Stimulated activated naive B cell treated with anti-CD40 and anti-IgM and Interleukin-4, amounts not matched to agents 10 μg/mL and 1 μg/mL and 100 μg/mL, for 72 hours (primary cell): ENCODE results near the gene PLXNA2.
A peak's percentile ranks its signal among the peaks of the same experiment; 100 is the strongest.

Experiments used
- ATAC-seq, 2 donors: fragments of 150-1000 bp; cut with Tn5 transposase; replicated peaks; 2 replicates each; pipeline ENCODE4 v1.10.0; 2021; ENCODE audit warnings: moderate library complexity in 1 of 2
- DNase-seq: peaks from one replicate; pipeline ENCODE4 v3.0.0; 2021
- H3K27ac Mint-ChIP-seq: one replicate; pipeline ENCODE4 v1.8.0; 2022; ENCODE audit warnings: mild to moderate bottlenecking, mixed read lengths
- H3K27me3 Mint-ChIP-seq, 2 donors: one replicate each; pipeline ENCODE4 v1.8.0; 2022; ENCODE audit warnings: mixed read lengths in 2 of 2
- H3K36me3 Mint-ChIP-seq, 2 donors: one replicate each; pipeline ENCODE4 v1.8.0; 2022; ENCODE audit warnings: mixed read lengths in 2 of 2, mild to moderate bottlenecking in 1 of 2
- H3K4me1 Mint-ChIP-seq, 2 donors: one replicate each; pipeline ENCODE4 v1.8.0; 2022; ENCODE audit warnings: mixed read lengths in 2 of 2, mild to moderate bottlenecking in 1 of 2
- H3K4me3 Mint-ChIP-seq, 2 donors: one replicate each; pipeline ENCODE4 v1.8.0; 2022; ENCODE audit warnings: mild to moderate bottlenecking in 2 of 2, mixed read lengths in 2 of 2, moderate library complexity in 1 of 2
- H3K9me3 Mint-ChIP-seq, 2 donors: one replicate each; pipeline ENCODE4 v1.8.0; 2022; ENCODE audit warnings: mixed read lengths in 2 of 2, mild to moderate bottlenecking in 1 of 2

Gene PLXNA2

GRCh38 chr1:208239473-208240381, 4.5 kb downstream of the PLXNA2 start:
- no peak overlapping the region for H3K27ac Mint-ChIP-seq
- H3K4me3 Mint-ChIP-seq = no peak overlapping the region
- H3K9me3 Mint-ChIP-seq = no peaks in the 10 kb centered on the region
- peaks cover 9 to 34% of the 10 kb centered on the region in 2 donors for H3K4me1 Mint-ChIP-seq
- peaks cover 25% of the 10 kb centered on the region in 2 donors for H3K27me3 Mint-ChIP-seq
- ATAC-seq (no peak), DNase-seq (no peak)
- H3K36me3 Mint-ChIP-seq = no peaks in the 10 kb centered on the region

GRCh38 chr1:208238710-208239472, 5.3 kb downstream of the PLXNA2 start:
- DNase-seq (peak; percentile 15), ATAC-seq (peak; percentile 43 to 62)
- Mint-ChIP-seq H3K27ac (no peak overlapping the region), H3K36me3 (no peaks in the 10 kb centered on the region), H3K4me3 (no peak overlapping the region), H3K4me1 (peaks cover 6 to 26% of the 10 kb centered on the region in 2 donors), H3K27me3 (peaks cover 25% of the 10 kb centered on the region in 2 donors), H3K9me3 (no peaks in the 10 kb centered on the region)

GRCh38 chr1:208237241-208237640, 6.9 kb downstream of the PLXNA2 start:
- no peak for DNase-seq
- Mint-ChIP-seq H3K9me3 (no peaks in the 10 kb centered on the region), H3K27ac (no peak overlapping the region), H3K27me3 (peaks cover 14 to 17% of the 10 kb centered on the region in 2 donors), H3K36me3 (no peaks in the 10 kb centered on the region), H3K4me3 (no peak overlapping the region), H3K4me1 (peaks cover 4 to 29% of the 10 kb centered on the region in 2 donors)
- no peak for ATAC-seq

GRCh38 chr1:208235982-208236761, 8.0 kb downstream of the PLXNA2 start:
- Mint-ChIP-seq H3K27me3 (peaks cover 5 to 11% of the 10 kb centered on the region in 2 donors), H3K27ac (no peak overlapping the region), H3K4me1 (peaks cover 4 to 29% of the 10 kb centered on the region in 2 donors), H3K9me3 (no peaks in the 10 kb centered on the region), H3K36me3 (no peaks in the 10 kb centered on the region), H3K4me3 (peak overlapping the region in 1 of 2 donors; percentile 55)
- DNase-seq (no peak), ATAC-seq (peak; percentile 22 to 68)

- H3K27ac Mint-ChIP-seq = no peak overlapping the region
- no peaks in the 10 kb centered on the region for H3K36me3 Mint-ChIP-seq
- peaks cover 5 to 16% of the 10 kb centered on the region in 2 donors for H3K27me3 Mint-ChIP-seq
- H3K4me1 Mint-ChIP-seq = peaks cover 4 to 29% of the 10 kb centered on the region in 2 donors
- H3K4me3 Mint-ChIP-seq = no peak overlapping the region
- no peaks in the 10 kb centered on the region for H3K9me3 Mint-ChIP-seq
- DNase-seq = no peak
- ATAC-seq = no peak
Observed at GRCh38 chr1:208235356-208235981, 8.7 kb downstream of the PLXNA2 start.

- H3K4me3 Mint-ChIP-seq = no peak overlapping the region
- no peaks in the 10 kb centered on the region for H3K36me3 Mint-ChIP-seq
- H3K9me3 Mint-ChIP-seq = no peaks in the 10 kb centered on the region
- peaks cover 4 to 29% of the 10 kb centered on the region in 2 donors for H3K4me1 Mint-ChIP-seq
- H3K27ac Mint-ChIP-seq = no peak overlapping the region
- H3K27me3 Mint-ChIP-seq = peaks cover 5 to 16% of the 10 kb centered on the region in 2 donors
- DNase-seq = no peak
- ATAC-seq = peak; percentile 50 to 66
Observed at GRCh38 chr1:208234721-208235120, 9.5 kb downstream of the PLXNA2 start.

- H3K36me3 Mint-ChIP-seq = no peaks in the 10 kb centered on the region
- H3K27ac Mint-ChIP-seq = no peak overlapping the region
- no peak for DNase-seq
- H3K9me3 Mint-ChIP-seq = no peaks in the 10 kb centered on the region
- ATAC-seq = no peak
- H3K27me3 Mint-ChIP-seq = peaks cover 0 to 16% of the 10 kb centered on the region in 2 donors
- H3K4me3 Mint-ChIP-seq = no peak overlapping the region
- H3K4me1 Mint-ChIP-seq = peaks cover 4 to 23% of the 10 kb centered on the region in 2 donors
Observed at GRCh38 chr1:208233978-208234377, 10.2 kb downstream of the PLXNA2 start.

- H3K27ac Mint-ChIP-seq = no peak overlapping the region
- H3K4me3 Mint-ChIP-seq = no peak overlapping the region
- ATAC-seq (no peak), DNase-seq (no peak)
- H3K9me3 Mint-ChIP-seq = no peaks in the 10 kb centered on the region
- H3K4me1 Mint-ChIP-seq = peaks cover 4 to 22% of the 10 kb centered on the region in 2 donors
- H3K27me3 Mint-ChIP-seq = peaks cover 3 to 16% of the 10 kb centered on the region in 2 donors
- no peaks in the 10 kb centered on the region for H3K36me3 Mint-ChIP-seq
Observed at GRCh38 chr1:208233546-208233945, 10.6 kb downstream of the PLXNA2 start.

GRCh38 chr1:208232662-208233038, 11.5 kb downstream of the PLXNA2 start:
- peaks cover 4 to 22% of the 10 kb centered on the region in 2 donors for H3K4me1 Mint-ChIP-seq
- H3K4me3 Mint-ChIP-seq = no peak overlapping the region
- DNase-seq = no peak
- no peak for ATAC-seq
- no peak overlapping the region for H3K27ac Mint-ChIP-seq
- H3K36me3 Mint-ChIP-seq = no peaks in the 10 kb centered on the region
- no peaks in the 10 kb centered on the region for H3K9me3 Mint-ChIP-seq
- peaks cover 6 to 10% of the 10 kb centered on the region in 2 donors for H3K27me3 Mint-ChIP-seq

- DNase-seq (no peak), ATAC-seq (no peak)
- no peak overlapping the region for H3K4me3 Mint-ChIP-seq
- H3K4me1 Mint-ChIP-seq = peaks cover 4 to 22% of the 10 kb centered on the region in 2 donors
- peaks cover 6 to 9% of the 10 kb centered on the region in 2 donors for H3K27me3 Mint-ChIP-seq
- no peak overlapping the region for H3K27ac Mint-ChIP-seq
- no peaks in the 10 kb centered on the region for H3K36me3 Mint-ChIP-seq
- H3K9me3 Mint-ChIP-seq = no peaks in the 10 kb centered on the region
Observed at GRCh38 chr1:208231881-208232661, 12.1 kb downstream of the PLXNA2 start.

GRCh38 chr1:208230668-208231529, 13.3 kb downstream of the PLXNA2 start:
- Mint-ChIP-seq H3K9me3 (no peaks in the 10 kb centered on the region), H3K27ac (no peak overlapping the region), H3K4me3 (no peak overlapping the region), H3K27me3 (peaks cover 5 to 6% of the 10 kb centered on the region in 2 donors), H3K4me1 (peaks cover 1 to 14% of the 10 kb centered on the region in 2 donors), H3K36me3 (no peaks in the 10 kb centered on the region)
- ATAC-seq (no peak), DNase-seq (no peak)

GRCh38 chr1:208228550-208228949, 15.6 kb downstream of the PLXNA2 start:
- Mint-ChIP-seq H3K4me1 (peaks cover 0 to 1% of the 10 kb centered on the region in 2 donors), H3K9me3 (no peaks in the 10 kb centered on the region), H3K4me3 (no peak overlapping the region), H3K27ac (no peak overlapping the region), H3K36me3 (no peaks in the 10 kb centered on the region), H3K27me3 (peaks cover 6% of the 10 kb centered on the region in 2 donors)
- ATAC-seq (no peak), DNase-seq (no peak)
